IMR-90 (cell line): ENCODE data around the gene KLLN. TPM values are rescaled to one million over a fixed set of nuclear protein-coding genes. Genes with fewer than 3 reads are reported as not detected.

Experiments used
- ATAC-seq: fragments of 200-7000 bp; cut with Tn5 transposase; 2 replicates; pipeline ENCODE4 v1.9.1; 2020; ENCODE audit warnings: low read depth, mild to moderate bottlenecking, moderate library complexity
- BruUV-seq: library from RNA; stranded (reverse); fragments of 400-500 nt; replicated peaks from 2 replicates; lab custom pipeline; 2021; lab: Mats Ljungman, UMichigan
- CTCF ChIA-PET: fragments of 300-600 bp; formaldehyde crosslinking; extraction: SDS; loops from one replicate; lab custom pipeline; 2021; ENCODE audit warnings: antibody characterized with exemption; lab: Yijun Ruan, JAX
- POLR2A ChIA-PET: fragments of 300-600 bp; sonication (Branson Sonifier 250); formaldehyde crosslinking; loops from one replicate; lab custom pipeline; 2022; ENCODE audit warnings: antibody characterized with exemption; ENCODE audit not compliant: unreplicated experiment; lab: Charles Lee
- DNase-seq: peaks from one replicate; pipeline ENCODE4 v3.0.0; 2013
- H2AFZ ChIP-seq: replicated peaks from 2 replicates; pipeline ENCODE3; 2013; ENCODE audit warnings: low read length, mild to moderate bottlenecking; ENCODE audit not compliant: poor library complexity
- H2AK5ac ChIP-seq: 2 replicates; pipeline ENCODE4 v1.6.1; 2013; ENCODE audit warnings: low read depth, low read length, inconsistent platforms
- H2AK9ac ChIP-seq: replicated peaks from 2 replicates; pipeline ENCODE3; 2013; ENCODE audit warnings: mild to moderate bottlenecking, low read depth, low read length, moderate library complexity; ENCODE audit not compliant: poor library complexity
- H2BK120ac ChIP-seq: 2 replicates; pipeline ENCODE4 v1.6.1; 2013; ENCODE audit warnings: low read depth, low read length, inconsistent platforms
- H2BK15ac ChIP-seq: 3 replicates; pipeline ENCODE4 v1.6.1; 2013; ENCODE audit warnings: low read depth, low read length, inconsistent platforms
- H2BK20ac ChIP-seq: 2 replicates; pipeline ENCODE4 v1.6.1; 2013; ENCODE audit warnings: low read depth, mild to moderate bottlenecking, inconsistent platforms, low read length, moderate library complexity
- H2BK5ac ChIP-seq: 2 replicates; pipeline ENCODE4 v1.6.1; 2013; ENCODE audit warnings: mild to moderate bottlenecking, low read depth, low read length, inconsistent platforms; ENCODE audit not compliant: poor library complexity, severe bottlenecking
- H3K14ac ChIP-seq: replicated peaks from 2 replicates; pipeline ENCODE4 v1.6.1; 2013; ENCODE audit warnings: low read depth, low read length, inconsistent platforms
- H3K18ac ChIP-seq: 2 replicates; pipeline ENCODE4 v1.6.1; 2013; ENCODE audit warnings: low read depth, low read length, control low read depth
- H3K23ac ChIP-seq: 2 replicates; pipeline ENCODE4 v1.6.1; 2013; ENCODE audit warnings: low read depth, low read length, inconsistent platforms
- H3K27ac ChIP-seq: 2 replicates; pipeline ENCODE4 v1.5.1; 2013; ENCODE audit warnings: mild to moderate bottlenecking, control low read depth, low read length; ENCODE audit not compliant: insufficient read depth
- H3K27me3 ChIP-seq: 2 replicates; pipeline ENCODE4 v1.6.1; 2013; ENCODE audit warnings: low read length; ENCODE audit not compliant: control insufficient read depth, insufficient read depth
- H3K36me3 ChIP-seq: 2 replicates; pipeline ENCODE4 v1.6.1; 2013; ENCODE audit warnings: low read length, mixed read lengths; ENCODE audit not compliant: control insufficient read depth, insufficient read depth
- H3K4ac ChIP-seq: 2 replicates; pipeline ENCODE4 v1.6.1; 2013; ENCODE audit warnings: low read depth, low read length, inconsistent platforms
- H3K4me1 ChIP-seq: 2 replicates; pipeline ENCODE4 v1.6.1; 2013; ENCODE audit warnings: low read length, mixed read lengths; ENCODE audit not compliant: control insufficient read depth, insufficient read depth
- H3K4me2 ChIP-seq: 2 replicates; pipeline ENCODE4 v1.6.1; 2013; ENCODE audit warnings: low read depth, mild to moderate bottlenecking, control low read depth, low read length, moderate library complexity
- H3K4me3 ChIP-seq: 2 replicates; pipeline ENCODE4 v1.5.1; 2013; ENCODE audit warnings: low read depth, mild to moderate bottlenecking, control low read depth, low read length, moderate library complexity; ENCODE audit not compliant: insufficient read depth
- H3K56ac ChIP-seq: 2 replicates; pipeline ENCODE4 v1.6.1; 2013; ENCODE audit warnings: low read length, inconsistent platforms; ENCODE audit not compliant: insufficient read depth; ENCODE audit errors: extremely low read depth
- H3K79me1 ChIP-seq, 2 experiments: 2 replicates each; pipeline ENCODE4 v1.6.1; 2013; ENCODE audit warnings: low read length in 2 of 2, inconsistent platforms in 1 of 2, low read depth in 1 of 2
- H3K9ac ChIP-seq: 2 replicates; pipeline ENCODE4 v1.6.1; 2013; ENCODE audit warnings: low read depth, low read length, control low read depth
- H3K9me1 ChIP-seq: 2 replicates; pipeline ENCODE4 v1.6.1; 2013; ENCODE audit warnings: low read length, inconsistent platforms; ENCODE audit not compliant: insufficient read depth
- H3K9me3 ChIP-seq: 2 replicates; pipeline ENCODE4 v1.6.1; 2013; ENCODE audit warnings: low read length; ENCODE audit not compliant: control insufficient read depth, insufficient read depth
- H4K20me1 ChIP-seq: 2 replicates; pipeline ENCODE4 v1.6.1; 2013; ENCODE audit warnings: low read length, inconsistent platforms; ENCODE audit not compliant: insufficient read depth
- H4K5ac ChIP-seq: 2 replicates; pipeline ENCODE4 v1.6.1; 2013; ENCODE audit warnings: mild to moderate bottlenecking, low read depth, low read length, control low read depth
- H4K8ac ChIP-seq, 2 experiments: 2 replicates each; pipeline ENCODE4 v1.6.1; 2013; ENCODE audit warnings: low read depth in 2 of 2, low read length in 2 of 2, control low read depth in 1 of 2, inconsistent platforms in 1 of 2
- H4K91ac ChIP-seq: 2 replicates; pipeline ENCODE4 v1.6.1; 2013; ENCODE audit warnings: low read depth, low read length, inconsistent platforms; ENCODE audit not compliant: insufficient read depth
- BHLHE40 ChIP-seq: fragments of 150-350 bp; IDR thresholded peaks from 2 replicates; pipeline ENCODE4 v1.6.1; 2016; ENCODE audit warnings: mild to moderate bottlenecking, low read depth, low read length
- MAFK ChIP-seq: IDR thresholded peaks from 2 replicates; pipeline ENCODE4 v1.6.1; 2012; ENCODE audit warnings: low read depth, low read length, improper control_type of control experiment
- SMC3 ChIP-seq: fragments of 150-350 bp; IDR thresholded peaks from 2 replicates; pipeline ENCODE4 v1.6.1; 2016; ENCODE audit warnings: low read depth, mild to moderate bottlenecking, antibody characterized with exemption, low read length, moderate library complexity
- WGBS, 2 experiments: methylation state at CpG; one replicate each; pipeline versions ENCODE4 v1.1.5 to v1.1.7; 2013; ENCODE audit warnings: missing lambda C conversion rate in 2 of 2; ENCODE audit not compliant: insufficient read length in 1 of 2; ENCODE audit errors: extremely low coverage in 2 of 2; 5-methylcytosine and 5-hydroxymethylcytosine counted together
- dilution Hi-C: fragments of 300-500 bp; cut with HindIII; formaldehyde crosslinking; loops from one replicate; pipeline ENCODE4 v1.14.3; 2018; ENCODE audit warnings: low sequenced_read_pairs; ENCODE audit not compliant: unreplicated experiment
- in situ Hi-C: fragments of 300-500 bp; cut with MboI; formaldehyde crosslinking; loops from 3 replicates; pipeline ENCODE4 v1.14.3; 2019; ENCODE audit warnings: low sequenced_read_pairs, inconsistent platforms, mixed read lengths
- intact Hi-C: fragments of 100-400 bp; cut with micrococcal nuclease; formaldehyde crosslinking; loops from 2 replicates; pipeline ENCODE4 v1.10.0; 2022
- polyA plus RNA-seq, 3 experiments: library from polyadenylated mRNA; depleted of rRNA; stranded (reverse); fragments of >200 nt; gene quantifications; 2 replicates each; pipeline ENCODE4 v1.2.3, GENCODE V29; 2012; ENCODE audit warnings: low replicate concordance in 1 of 3
- total RNA-seq: library from RNA; depleted of rRNA; stranded (reverse); fragments of >200 nt; gene quantifications from 2 replicates; pipeline ENCODE4 v1.2.3, GENCODE V29; 2012
- TF ChIP-seq, protein P1 (sequence below): fragments of 150-350 bp; IDR thresholded peaks from 2 replicates; pipeline ENCODE4 v1.6.1; 2016; ENCODE audit warnings: low read depth, mild to moderate bottlenecking, low read length, moderate library complexity, borderline replicate concordance
- TF ChIP-seq, protein P2 (sequence below): conservative IDR thresholded peaks from 2 replicates; pipeline ENCODE4 v1.5.1; 2012; ENCODE audit warnings: mild to moderate bottlenecking, low read depth, low read length, improper control_type of control experiment

KLLN gene
- total and polyA plus RNA-seq, 2 of the 4 experiments (the other 2 are of a cell fraction): 0.36 TPM

DNA sequence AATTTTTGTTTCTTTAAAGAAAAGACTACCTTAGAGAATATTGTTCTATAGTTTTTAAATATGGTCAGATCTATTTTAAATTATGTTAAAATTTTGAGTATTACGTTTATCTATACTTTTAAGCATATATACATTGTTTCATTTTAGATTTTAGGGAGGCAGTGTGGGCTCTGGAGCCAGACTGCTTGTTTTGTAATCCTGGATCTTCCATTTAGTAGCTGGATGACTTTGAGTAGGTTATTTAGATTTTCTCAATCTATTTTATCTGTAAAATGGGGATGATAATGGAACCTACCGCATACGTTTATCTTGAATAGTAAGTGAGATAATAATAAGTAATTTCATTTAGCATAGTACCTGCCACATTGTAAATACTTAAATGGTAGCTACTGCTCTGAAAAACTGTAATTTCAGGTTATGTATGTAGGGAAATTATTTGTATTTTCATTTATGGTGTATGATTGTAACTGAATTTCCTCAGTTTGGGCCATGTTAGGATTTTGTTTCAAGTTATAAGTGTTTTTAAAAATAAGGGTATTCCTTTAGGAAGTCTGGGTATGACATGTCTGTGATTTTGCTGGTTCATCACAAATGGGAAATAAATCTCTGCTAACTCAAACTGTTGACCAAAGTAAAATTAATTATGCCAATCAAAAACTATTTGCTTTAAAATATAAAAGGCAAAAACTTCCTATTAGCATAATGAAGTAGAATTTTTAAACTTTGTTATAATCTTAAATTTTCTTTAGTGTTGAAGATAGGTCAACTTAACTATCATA lies 6.6 kb upstream of the KLLN start:
- WGBS, 2 experiments: no CpG with 5 or more reads among the region's 3 CpGs
- ChIA-PET POLR2A (interaction anchor here (0.7 kb wide), 1 partner anchor 71 kb away, joined by 12 read pairs; no protein-coding TSS in a partner anchor), CTCF (interaction anchor here (0.6 kb wide), 1 partner anchor 466 kb away, joined by 3 read pairs; no protein-coding TSS in a partner anchor)
- no peak overlapping the region for H3K14ac ChIP-seq
- peaks cover 1% of the 10 kb centered on the region; the same call in 1 of the 2 replicates for H3K36me3 ChIP-seq
- no peak overlapping the region for H2AFZ ChIP-seq
- H3K9me1 ChIP-seq: peaks cover 7% of the 10 kb centered on the region; the same call in 1 of the 2 replicates
- no peak overlapping the region for H3K4me3 ChIP-seq
- H2BK15ac ChIP-seq: no peak overlapping the region
- H2BK120ac ChIP-seq: no peak overlapping the region
- peaks cover 3% of the 10 kb centered on the region for H3K4me1 ChIP-seq
- intact Hi-C loops (loop anchor here (5.0 to 10.0 kb wide), 3 partner anchors 92 to 405 kb away; no protein-coding TSS in a partner anchor), dilution Hi-C loops (no loop called here), in situ Hi-C loops (no loop called here)
- no peak overlapping the region for H3K9ac ChIP-seq
- H4K20me1 ChIP-seq: peaks cover 77% of the 10 kb centered on the region
- H4K91ac ChIP-seq: no peak overlapping the region
- no TSS peak for BruUV-seq
- no peak overlapping the region for H3K27ac ChIP-seq
- no peaks in the 10 kb centered on the region for H3K27me3 ChIP-seq
- DNase-seq (no peak), ATAC-seq (no peak)
- no peak overlapping the region for H4K8ac ChIP-seq
- no peak overlapping the region for H3K23ac ChIP-seq
- no peak overlapping the region for H2AK5ac ChIP-seq
- H3K18ac ChIP-seq: no peak overlapping the region
- no peak overlapping the region for H2AK9ac ChIP-seq
- H2BK20ac ChIP-seq: no peak overlapping the region
- H3K56ac ChIP-seq: no peak overlapping the region
- peaks cover 0 to 31% of the 10 kb centered on the region in 2 experiments; a peak in 2 of 4 replicates for H3K79me1 ChIP-seq
- H2BK5ac ChIP-seq: no peak overlapping the region
- H3K9me3 ChIP-seq: no peaks in the 10 kb centered on the region
- H4K5ac ChIP-seq: no peak overlapping the region
- H3K4ac ChIP-seq: no peak overlapping the region
- H3K4me2 ChIP-seq: no peak overlapping the region; the same call in 1 of the 2 replicates
- TF ChIP-seq, protein P1, sequence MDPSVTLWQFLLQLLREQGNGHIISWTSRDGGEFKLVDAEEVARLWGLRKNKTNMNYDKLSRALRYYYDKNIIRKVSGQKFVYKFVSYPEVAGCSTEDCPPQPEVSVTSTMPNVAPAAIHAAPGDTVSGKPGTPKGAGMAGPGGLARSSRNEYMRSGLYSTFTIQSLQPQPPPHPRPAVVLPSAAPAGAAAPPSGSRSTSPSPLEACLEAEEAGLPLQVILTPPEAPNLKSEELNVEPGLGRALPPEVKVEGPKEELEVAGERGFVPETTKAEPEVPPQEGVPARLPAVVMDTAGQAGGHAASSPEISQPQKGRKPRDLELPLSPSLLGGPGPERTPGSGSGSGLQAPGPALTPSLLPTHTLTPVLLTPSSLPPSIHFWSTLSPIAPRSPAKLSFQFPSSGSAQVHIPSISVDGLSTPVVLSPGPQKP: no peak
- TF ChIP-seq BHLHE40 (no peak), MAFK (peak; percentile 48), SMC3 (no peak)
- TF ChIP-seq, protein P2, sequence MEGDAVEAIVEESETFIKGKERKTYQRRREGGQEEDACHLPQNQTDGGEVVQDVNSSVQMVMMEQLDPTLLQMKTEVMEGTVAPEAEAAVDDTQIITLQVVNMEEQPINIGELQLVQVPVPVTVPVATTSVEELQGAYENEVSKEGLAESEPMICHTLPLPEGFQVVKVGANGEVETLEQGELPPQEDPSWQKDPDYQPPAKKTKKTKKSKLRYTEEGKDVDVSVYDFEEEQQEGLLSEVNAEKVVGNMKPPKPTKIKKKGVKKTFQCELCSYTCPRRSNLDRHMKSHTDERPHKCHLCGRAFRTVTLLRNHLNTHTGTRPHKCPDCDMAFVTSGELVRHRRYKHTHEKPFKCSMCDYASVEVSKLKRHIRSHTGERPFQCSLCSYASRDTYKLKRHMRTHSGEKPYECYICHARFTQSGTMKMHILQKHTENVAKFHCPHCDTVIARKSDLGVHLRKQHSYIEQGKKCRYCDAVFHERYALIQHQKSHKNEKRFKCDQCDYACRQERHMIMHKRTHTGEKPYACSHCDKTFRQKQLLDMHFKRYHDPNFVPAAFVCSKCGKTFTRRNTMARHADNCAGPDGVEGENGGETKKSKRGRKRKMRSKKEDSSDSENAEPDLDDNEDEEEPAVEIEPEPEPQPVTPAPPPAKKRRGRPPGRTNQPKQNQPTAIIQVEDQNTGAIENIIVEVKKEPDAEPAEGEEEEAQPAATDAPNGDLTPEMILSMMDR: no peak
